Endothelial cell (in vitro differentiated cells): ENCODE data around the gene SFMBT2. TPM values are rescaled to one million over a fixed set of nuclear protein-coding genes. Genes with fewer than 3 reads are reported as not detected.

Experiments used
- DNase-seq: peaks from one replicate; pipeline ENCODE4 v3.0.0; 2021; ENCODE audit warnings: low spot score
- H3K27ac Mint-ChIP-seq: one replicate; pipeline ENCODE4 v1.8.0; 2021; ENCODE audit warnings: mixed read lengths, inconsistent platforms; ENCODE audit not compliant: unreplicated experiment
- H3K27me3 Mint-ChIP-seq: one replicate; pipeline ENCODE4 v1.8.0; 2021; ENCODE audit warnings: mild to moderate bottlenecking, moderate library complexity, mixed read lengths, inconsistent platforms; ENCODE audit not compliant: unreplicated experiment
- H3K36me3 Mint-ChIP-seq: one replicate; pipeline ENCODE4 v1.8.0; 2021; ENCODE audit warnings: mild to moderate bottlenecking, low read depth, mixed read lengths, inconsistent platforms; ENCODE audit not compliant: unreplicated experiment
- H3K4me1 Mint-ChIP-seq: one replicate; pipeline ENCODE4 v1.8.0; 2021; ENCODE audit warnings: mild to moderate bottlenecking, mixed read lengths, inconsistent platforms; ENCODE audit not compliant: unreplicated experiment
- H3K4me3 Mint-ChIP-seq: one replicate; pipeline ENCODE4 v1.8.0; 2021; ENCODE audit warnings: mild to moderate bottlenecking, mixed read lengths, inconsistent platforms; ENCODE audit not compliant: unreplicated experiment
- H3K9me3 Mint-ChIP-seq: one replicate; pipeline ENCODE4 v1.8.0; 2021; ENCODE audit warnings: mixed read lengths, inconsistent platforms; ENCODE audit not compliant: unreplicated experiment
- total RNA-seq: library from RNA; stranded (reverse); fragmentation: NEBNext Ultra II Directional; extraction: Animal tissue kit (Norgen Biotek cat#: 25700); gene quantifications from one replicate; pipeline ENCODE4 v1.2.1, GENCODE V29; 2021; ENCODE audit not compliant: unreplicated experiment
- TF ChIP-seq, protein P1 (sequence below): fragments of 200-600 bp; sonication (generic); IDR thresholded peaks from one replicate; pipeline ENCODE4 v1.5.0; 2021; ENCODE audit warnings: antibody characterized with exemption; ENCODE audit not compliant: unreplicated experiment

The SFMBT2 gene
- total RNA-seq, 1 donor from 2014 or later, result 16.0 TPM

GRCh38 chr10:7277867-7278266, 133.0 kb downstream of the SFMBT2 start:
- TF ChIP-seq, protein P1, sequence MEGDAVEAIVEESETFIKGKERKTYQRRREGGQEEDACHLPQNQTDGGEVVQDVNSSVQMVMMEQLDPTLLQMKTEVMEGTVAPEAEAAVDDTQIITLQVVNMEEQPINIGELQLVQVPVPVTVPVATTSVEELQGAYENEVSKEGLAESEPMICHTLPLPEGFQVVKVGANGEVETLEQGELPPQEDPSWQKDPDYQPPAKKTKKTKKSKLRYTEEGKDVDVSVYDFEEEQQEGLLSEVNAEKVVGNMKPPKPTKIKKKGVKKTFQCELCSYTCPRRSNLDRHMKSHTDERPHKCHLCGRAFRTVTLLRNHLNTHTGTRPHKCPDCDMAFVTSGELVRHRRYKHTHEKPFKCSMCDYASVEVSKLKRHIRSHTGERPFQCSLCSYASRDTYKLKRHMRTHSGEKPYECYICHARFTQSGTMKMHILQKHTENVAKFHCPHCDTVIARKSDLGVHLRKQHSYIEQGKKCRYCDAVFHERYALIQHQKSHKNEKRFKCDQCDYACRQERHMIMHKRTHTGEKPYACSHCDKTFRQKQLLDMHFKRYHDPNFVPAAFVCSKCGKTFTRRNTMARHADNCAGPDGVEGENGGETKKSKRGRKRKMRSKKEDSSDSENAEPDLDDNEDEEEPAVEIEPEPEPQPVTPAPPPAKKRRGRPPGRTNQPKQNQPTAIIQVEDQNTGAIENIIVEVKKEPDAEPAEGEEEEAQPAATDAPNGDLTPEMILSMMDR, result no peak
- Mint-ChIP-seq H3K4me1 (peaks cover 50% of the 10 kb centered on the region), H3K4me3 (no peak overlapping the region), H3K9me3 (no peaks in the 10 kb centered on the region), H3K27ac (peak overlapping the region; percentile 82), H3K27me3 (peaks cover 2% of the 10 kb centered on the region), H3K36me3 (peaks cover 4% of the 10 kb centered on the region)
- DNase-seq, result no peak

- H3K4me3 Mint-ChIP-seq, result no peak overlapping the region
- TF ChIP-seq, protein P1, result no peak
- no peak overlapping the region for H3K27ac Mint-ChIP-seq
- peaks cover 4% of the 10 kb centered on the region for H3K36me3 Mint-ChIP-seq
- H3K4me1 Mint-ChIP-seq, result peaks cover 50% of the 10 kb centered on the region
- no peak for DNase-seq
- no peaks in the 10 kb centered on the region for H3K9me3 Mint-ChIP-seq
- H3K27me3 Mint-ChIP-seq, result peaks cover 2% of the 10 kb centered on the region
These were observed 133.4 kb downstream of the SFMBT2 start for GRCh38 chr10:7277432-7277831.

DNA sequence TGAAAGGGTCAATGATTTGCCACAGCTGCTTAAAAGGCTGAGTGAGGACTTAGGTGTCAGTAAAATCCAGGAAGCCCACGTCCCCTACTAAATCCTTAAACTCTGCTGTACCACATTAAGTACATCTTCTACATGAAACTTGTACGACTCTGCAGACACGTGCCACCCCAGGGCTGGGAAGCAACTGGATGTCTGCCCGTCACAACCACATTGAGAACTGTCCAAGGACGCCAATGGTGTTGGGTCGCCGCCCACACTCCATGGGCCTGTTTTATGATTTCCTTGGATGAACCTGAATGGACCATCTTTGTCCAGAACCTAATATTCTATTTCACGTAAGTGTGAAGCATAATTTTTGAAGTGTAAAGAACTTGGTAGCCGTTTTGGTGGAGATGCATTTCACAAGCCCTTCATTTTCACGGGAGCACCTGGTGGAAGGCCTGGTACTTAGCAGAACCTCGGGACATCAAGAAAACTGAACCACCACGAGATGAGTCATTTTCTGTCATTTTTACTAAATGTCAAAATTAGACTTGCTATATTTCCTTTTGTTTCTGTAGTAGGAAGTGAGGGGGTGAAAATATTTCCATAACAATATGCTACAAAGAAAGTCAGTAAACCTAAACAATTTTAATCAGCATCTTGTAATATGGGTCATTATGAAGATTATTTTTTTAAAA, 134.9 kb downstream of the SFMBT2 start:
- no peak overlapping the region for H3K27ac Mint-ChIP-seq
- TF ChIP-seq, protein P1, result no peak
- peaks cover 54% of the 10 kb centered on the region for H3K4me1 Mint-ChIP-seq
- H3K27me3 Mint-ChIP-seq, result peaks cover 2% of the 10 kb centered on the region
- H3K4me3 Mint-ChIP-seq, result no peak overlapping the region
- peaks cover 13% of the 10 kb centered on the region for H3K36me3 Mint-ChIP-seq
- no peaks in the 10 kb centered on the region for H3K9me3 Mint-ChIP-seq
- no peak for DNase-seq

- Mint-ChIP-seq H3K4me3 (no peak overlapping the region), H3K27me3 (no peaks in the 10 kb centered on the region), H3K36me3 (peaks cover 13% of the 10 kb centered on the region), H3K4me1 (peaks cover 38% of the 10 kb centered on the region), H3K9me3 (no peaks in the 10 kb centered on the region), H3K27ac (peak overlapping the region; percentile 4)
- no peak for DNase-seq
- TF ChIP-seq, protein P1, result no peak
These were observed 136.5 kb downstream of the SFMBT2 start for GRCh38 chr10:7274293-7274692.

DNA sequence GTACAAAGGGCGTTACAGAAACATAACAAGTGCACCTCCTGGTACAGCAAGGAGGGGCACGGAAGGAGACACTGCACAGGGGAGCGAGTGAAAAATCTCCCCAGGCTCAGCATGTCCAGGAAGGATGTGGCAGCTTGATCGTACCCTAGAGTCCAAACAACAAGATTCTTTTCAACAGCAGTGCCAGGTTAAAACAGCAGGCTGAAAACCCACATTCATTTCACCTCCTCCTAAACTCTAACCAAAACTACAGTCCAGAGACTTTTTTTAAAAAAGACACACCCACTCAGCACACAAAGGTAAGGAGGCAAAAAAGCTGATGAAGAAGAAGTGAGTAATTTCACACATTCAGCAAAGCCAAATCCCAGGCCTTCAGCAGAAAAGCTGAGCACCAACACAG, 138.8 kb downstream of the SFMBT2 start:
- H3K9me3 Mint-ChIP-seq, result no peaks in the 10 kb centered on the region
- peak overlapping the region; percentile 15 for H3K4me3 Mint-ChIP-seq
- peaks cover 20% of the 10 kb centered on the region for H3K4me1 Mint-ChIP-seq
- H3K27ac Mint-ChIP-seq, result no peak overlapping the region
- H3K36me3 Mint-ChIP-seq, result peaks cover 13% of the 10 kb centered on the region
- H3K27me3 Mint-ChIP-seq, result no peaks in the 10 kb centered on the region
- no peak for DNase-seq
- TF ChIP-seq, protein P1, result no peak
